Peyer's patch (tissue), 4 donors: Measurements from ENCODE around the gene SEC22A.

Experiments
- CTCF ChIP-seq, 6 experiments: fragments of 450-650 bp in 4 of 6; fragments of 200-600 bp in 2 of 6; sonication (generic) in 1 of 6; IDR thresholded peaks; one replicate each; pipeline ENCODE4 v1.5.1; 2017 to 2019; ENCODE audit warnings: antibody characterized with exemption in 6 of 6, mild to moderate bottlenecking in 3 of 6, moderate library complexity in 1 of 6
- POLR2A ChIP-seq, 2 donors: fragments of 450-650 bp; IDR thresholded peaks; one replicate each; pipeline ENCODE4 v1.5.1; 2017; ENCODE audit warnings: antibody characterized with exemption in 2 of 2, mild to moderate bottlenecking in 2 of 2, moderate library complexity in 2 of 2

- TF ChIP-seq CTCF (IDR thresholded peaks at IDR 0.05), result no peak
- no peak for TF ChIP-seq POLR2A (IDR thresholded peaks at IDR 0.05)
Observed at GRCh38 chr3:123169930-123170329, 31.8 kb upstream of the SEC22A start.
